ENCODE data around the gene GPR146.

DNA sequence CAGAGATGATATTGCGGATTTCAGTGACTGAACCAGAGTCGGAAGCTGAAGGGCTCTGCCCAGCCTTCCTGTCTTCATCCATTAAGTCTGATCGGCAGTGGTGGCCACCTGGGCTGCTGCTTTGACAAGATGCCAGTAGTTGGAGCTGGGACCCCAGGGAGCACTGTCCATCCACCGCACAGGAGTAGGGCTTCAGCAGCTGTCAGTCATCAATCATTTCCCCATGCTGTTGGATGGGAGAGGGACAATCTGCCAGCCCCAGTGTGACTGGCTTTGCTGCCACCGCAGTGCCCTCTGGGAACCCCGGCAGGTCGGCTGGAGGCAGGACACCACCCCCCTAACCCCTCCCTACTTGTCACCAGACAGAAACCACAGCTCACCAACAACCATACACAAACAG is 23.0 kb upstream of the GPR146 start:
- TF ChIP-seq, protein P1, sequence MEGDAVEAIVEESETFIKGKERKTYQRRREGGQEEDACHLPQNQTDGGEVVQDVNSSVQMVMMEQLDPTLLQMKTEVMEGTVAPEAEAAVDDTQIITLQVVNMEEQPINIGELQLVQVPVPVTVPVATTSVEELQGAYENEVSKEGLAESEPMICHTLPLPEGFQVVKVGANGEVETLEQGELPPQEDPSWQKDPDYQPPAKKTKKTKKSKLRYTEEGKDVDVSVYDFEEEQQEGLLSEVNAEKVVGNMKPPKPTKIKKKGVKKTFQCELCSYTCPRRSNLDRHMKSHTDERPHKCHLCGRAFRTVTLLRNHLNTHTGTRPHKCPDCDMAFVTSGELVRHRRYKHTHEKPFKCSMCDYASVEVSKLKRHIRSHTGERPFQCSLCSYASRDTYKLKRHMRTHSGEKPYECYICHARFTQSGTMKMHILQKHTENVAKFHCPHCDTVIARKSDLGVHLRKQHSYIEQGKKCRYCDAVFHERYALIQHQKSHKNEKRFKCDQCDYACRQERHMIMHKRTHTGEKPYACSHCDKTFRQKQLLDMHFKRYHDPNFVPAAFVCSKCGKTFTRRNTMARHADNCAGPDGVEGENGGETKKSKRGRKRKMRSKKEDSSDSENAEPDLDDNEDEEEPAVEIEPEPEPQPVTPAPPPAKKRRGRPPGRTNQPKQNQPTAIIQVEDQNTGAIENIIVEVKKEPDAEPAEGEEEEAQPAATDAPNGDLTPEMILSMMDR (IDR thresholded peaks at IDR 0.05), result no peak
- no peak for TF ChIP-seq EP300 (IDR thresholded peaks at IDR 0.05; ENCODE audit: low read depth)
- TF ChIP-seq POLR2AphosphoS5 (IDR thresholded peaks at IDR 0.05), result no peak

Measured in transverse colon (tissue), 4 donors.